Parietal lobe (tissue), 2 donors: ENCODE results near the gene ZNF496. TPM values are rescaled to one million over a fixed set of nuclear protein-coding genes. Genes with fewer than 3 reads are reported as not detected.

ENCODE experiments used
- small RNA-seq: library from RNA; depleted of rRNA; stranded (forward); fragments of <200 nt; gene quantifications from one replicate; pipeline ENCODE3, GENCODE V24; 2014; ENCODE audit warnings: low replicate concordance
- total RNA-seq: library from RNA; depleted of rRNA; stranded (reverse); fragments of >200 nt; gene quantifications from one replicate; pipeline ENCODE4 v1.2.3, GENCODE V29; 2014

ZNF496 gene
- total RNA-seq = 27.9 TPM

GRCh38 chr1:247331525-247332214 lies at the start of gene ZNF496:
TSS of gene ZNF496 (minus strand) at chr1:247331867. CDS start at chr1:247329578, 2,289 bp downstream.

GRCh38 chr1:247255772-247256171 lies 75.9 kb downstream of the ZNF496 start, which contains the start of gene VN1R5:
TSS of gene VN1R5 (plus strand) at chr1:247256072.

Small RNAs within 50 kb of the gene (small RNA-seq; reads per million reads assigned to genes)
- gene RF00019 = not detected

Other genes starting within 250 kb of the ZNF496 start
- gene ZNF669, start 227.5 kb downstream of the ZNF496 start, total RNA-seq = 26.0 TPM
- gene ZNF124, start 159.8 kb downstream of the ZNF496 start, total RNA-seq = 270 TPM
- gene VN1R5, start 75.8 kb downstream of the ZNF496 start, total RNA-seq = not detected
- gene NLRP3, start 84.3 kb upstream of the ZNF496 start, total RNA-seq = 0.63 TPM
- not detected for gene OR2B11, start 126.2 kb upstream of the ZNF496 start, total RNA-seq
- gene OR2C3, start 204.6 kb upstream of the ZNF496 start, total RNA-seq = 0.31 TPM
- gene GCSAML, start 217.3 kb upstream of the ZNF496 start, total RNA-seq = 0.31 TPM